GM19455 (cell line): ENCODE data around the gene PTPRN2.

Source experiments
- ATAC-seq: cut with Tn5 transposase; IDR thresholded peaks from one replicate; pipeline ENCODE4 v1.9.1; 2021; ENCODE audit not compliant: unreplicated experiment

PTPRN2 gene

GRCh38 chr7:157529768-157530560, 1057.7 kb downstream of the PTPRN2 start:
- ATAC-seq, result no peak

DNA sequence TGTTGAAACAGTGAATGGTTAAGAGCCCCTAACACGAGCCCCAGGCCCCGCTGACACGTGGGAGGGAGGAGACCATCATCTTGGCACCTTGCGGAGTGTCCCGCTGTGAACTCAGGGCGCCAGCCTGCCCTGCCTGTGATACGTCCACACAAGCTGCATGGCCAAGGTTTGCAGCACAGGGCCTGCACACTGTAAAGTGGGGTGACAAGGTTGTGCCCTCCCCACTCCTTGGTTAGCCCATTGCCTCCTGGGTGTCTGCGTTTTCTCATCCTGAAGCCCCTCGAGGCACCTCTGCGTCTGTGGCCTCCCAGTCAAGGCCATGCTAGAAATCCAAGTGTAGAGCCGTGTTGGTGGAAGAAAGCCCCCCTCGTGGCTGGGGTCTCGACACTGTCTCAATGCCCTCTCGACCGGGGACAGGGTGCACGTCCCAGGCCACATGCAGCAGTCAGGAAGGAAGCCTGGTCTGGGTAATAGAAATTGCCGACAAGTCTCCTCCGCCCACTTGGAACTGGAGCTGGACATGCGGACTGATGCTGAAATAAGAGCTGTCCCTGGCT, 1058.8 kb downstream of the PTPRN2 start:
- ATAC-seq, result no peak

- ATAC-seq, result no peak
These were observed 1059.9 kb downstream of the PTPRN2 start for GRCh38 chr7:157527686-157528085.

DNA sequence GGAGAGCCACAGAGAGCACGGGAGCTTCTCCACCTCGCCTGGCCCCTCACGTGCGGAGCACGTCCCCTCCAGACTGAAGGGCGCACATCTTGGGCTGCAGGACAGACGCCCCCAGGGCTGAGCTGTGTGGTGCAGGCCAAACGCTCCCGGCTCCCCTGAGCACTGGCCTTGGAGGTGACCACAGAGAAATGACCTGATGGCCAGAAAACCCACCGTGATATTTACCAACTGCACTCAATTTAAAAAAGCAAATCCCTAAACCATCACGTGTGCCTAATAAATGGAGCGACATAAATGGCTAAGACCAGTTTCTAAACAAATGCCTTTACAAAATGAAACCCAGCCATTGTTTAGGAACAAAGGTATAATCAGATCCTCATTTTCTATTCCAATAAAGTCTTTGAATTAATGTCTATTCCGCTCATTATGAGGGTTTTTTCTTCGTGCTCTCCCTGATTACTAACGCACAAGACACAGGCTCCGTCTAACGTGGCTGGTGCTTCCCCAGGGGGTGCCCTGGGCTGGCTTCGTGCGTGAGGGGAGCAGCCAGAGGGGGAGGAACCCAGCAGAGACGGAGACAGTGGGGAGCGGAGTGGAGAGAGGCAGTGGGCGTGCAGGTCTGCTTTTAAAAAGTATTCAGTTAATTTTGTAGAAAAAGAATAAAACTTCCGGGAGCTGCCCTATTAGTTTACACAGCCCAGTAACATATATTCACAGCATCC, 1060.5 kb downstream of the PTPRN2 start:
- ATAC-seq, result no peak

DNA sequence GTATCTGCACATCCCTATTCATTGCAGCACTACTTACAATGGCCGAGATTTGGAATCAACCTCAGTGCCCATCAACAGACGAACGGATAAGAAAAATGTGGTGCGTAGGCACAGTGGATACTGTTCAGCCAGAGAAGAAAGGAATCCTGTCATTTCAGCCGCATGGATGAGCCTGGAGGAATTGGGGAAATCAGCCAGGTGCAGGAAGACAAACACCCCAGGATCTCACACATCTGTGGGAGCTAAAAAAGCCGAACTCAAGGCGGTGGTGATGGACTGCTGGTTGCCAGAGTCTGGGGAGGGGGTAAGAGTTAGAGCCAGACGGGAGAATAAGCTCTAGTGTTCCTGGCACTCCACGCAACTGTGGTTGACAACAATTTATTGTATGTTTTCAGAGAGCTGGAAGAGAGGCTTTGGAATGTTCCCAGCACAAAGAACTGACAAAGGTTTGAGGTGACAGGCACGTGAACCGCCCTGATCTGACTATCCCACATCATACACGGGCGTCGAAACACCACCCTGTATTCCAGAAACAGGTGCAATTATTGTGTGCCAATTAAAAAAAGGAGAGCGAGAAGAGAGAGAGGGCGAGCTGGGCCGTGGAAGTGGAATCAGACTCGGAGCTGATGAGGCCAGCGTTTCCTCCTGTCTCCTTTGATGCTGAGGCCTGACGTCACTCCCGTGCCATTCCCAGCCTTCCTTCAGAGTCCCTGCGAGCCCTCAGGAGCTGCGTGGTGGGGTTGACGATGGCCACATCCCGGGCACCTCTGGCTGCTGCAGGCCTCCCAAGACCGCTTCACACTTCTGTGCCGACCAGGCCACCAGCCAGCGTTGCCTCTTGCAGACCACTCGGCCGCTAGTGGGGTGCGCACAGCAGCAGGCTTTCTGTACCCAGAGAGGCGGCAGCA, 1061.4 kb downstream of the PTPRN2 start:
- no peak for ATAC-seq

- ATAC-seq, result no peak
These were observed 1062.1 kb downstream of the PTPRN2 start for GRCh38 chr7:157525491-157525915.

DNA sequence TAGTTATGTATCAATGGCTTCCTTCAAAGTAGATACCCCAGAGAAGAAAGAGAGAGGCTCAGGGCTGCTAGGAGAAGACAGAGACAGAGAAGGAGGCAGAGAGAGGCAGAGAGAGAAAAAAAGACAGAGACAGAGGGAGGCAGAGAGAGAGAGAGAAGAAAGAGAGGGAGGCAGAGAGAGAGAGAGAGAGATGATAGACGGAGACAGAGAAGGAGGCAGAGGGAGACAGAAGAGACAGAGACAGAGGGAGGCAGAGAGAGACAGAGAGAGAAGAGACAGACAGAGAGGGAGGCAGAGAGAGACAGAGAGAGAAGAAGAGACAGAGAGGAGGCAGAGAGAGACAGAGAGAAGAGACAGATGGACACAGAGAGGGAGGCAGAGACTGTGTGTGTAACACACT, 1062.9 kb downstream of the PTPRN2 start:
- ATAC-seq, result no peak

DNA sequence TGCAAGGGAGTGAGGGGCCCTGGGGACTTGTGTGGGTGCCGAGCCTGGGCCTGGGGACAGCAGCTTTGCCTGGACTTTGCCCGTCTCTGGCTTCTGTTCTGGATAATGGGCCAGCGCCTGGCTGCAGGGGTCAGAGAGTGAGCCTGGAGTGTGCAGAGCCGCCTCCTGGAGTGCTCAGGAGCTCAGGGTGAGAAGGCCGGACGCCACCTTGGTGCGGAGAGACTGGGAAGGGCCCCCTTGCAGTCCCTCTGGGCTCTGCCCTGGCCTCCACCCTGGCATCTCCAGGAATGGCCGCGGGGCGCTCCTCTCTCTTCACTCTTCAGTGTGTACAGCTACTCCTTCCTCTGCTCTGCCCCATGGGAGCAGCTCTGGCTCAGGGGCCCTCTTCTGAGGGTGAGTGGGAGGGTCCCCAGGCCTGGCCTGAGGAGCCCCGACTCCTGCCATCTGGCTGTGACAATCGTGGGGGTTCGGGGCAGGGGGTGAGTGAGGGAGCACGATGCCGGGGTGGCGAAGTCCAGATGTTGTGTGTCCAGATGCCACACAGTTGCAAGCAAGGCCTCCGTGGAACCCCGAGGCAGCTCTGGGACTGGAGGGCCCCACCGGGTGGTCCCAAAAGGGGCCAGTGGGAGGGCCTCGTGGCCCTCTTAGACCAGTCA, 1063.7 kb downstream of the PTPRN2 start:
- no peak for ATAC-seq

- no peak for ATAC-seq
These were observed 1064.3 kb downstream of the PTPRN2 start for GRCh38 chr7:157523371-157523765.

DNA sequence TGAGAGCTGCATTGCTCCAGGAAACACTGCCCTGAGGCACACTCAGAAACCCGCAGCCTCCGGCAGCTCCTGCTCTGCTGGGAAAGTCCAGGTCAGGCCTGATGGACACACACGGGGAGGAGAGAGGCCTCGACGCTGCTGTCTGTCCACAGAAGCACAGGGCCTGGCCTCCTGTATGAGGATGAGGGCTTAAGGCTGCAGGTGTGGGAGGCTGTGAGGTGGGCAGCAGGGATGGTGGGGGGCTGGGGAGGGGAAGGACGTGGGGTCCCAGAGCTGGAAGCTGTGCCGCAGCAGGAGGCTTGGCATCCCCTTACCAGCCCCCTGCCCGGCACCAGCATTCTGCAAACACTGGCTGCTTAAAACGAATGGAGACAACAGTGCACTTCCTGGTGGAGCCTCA, 1064.7 kb downstream of the PTPRN2 start:
- ATAC-seq, result no peak

GRCh38 chr7:157522189-157522588, 1065.4 kb downstream of the PTPRN2 start:
- no peak for ATAC-seq

DNA sequence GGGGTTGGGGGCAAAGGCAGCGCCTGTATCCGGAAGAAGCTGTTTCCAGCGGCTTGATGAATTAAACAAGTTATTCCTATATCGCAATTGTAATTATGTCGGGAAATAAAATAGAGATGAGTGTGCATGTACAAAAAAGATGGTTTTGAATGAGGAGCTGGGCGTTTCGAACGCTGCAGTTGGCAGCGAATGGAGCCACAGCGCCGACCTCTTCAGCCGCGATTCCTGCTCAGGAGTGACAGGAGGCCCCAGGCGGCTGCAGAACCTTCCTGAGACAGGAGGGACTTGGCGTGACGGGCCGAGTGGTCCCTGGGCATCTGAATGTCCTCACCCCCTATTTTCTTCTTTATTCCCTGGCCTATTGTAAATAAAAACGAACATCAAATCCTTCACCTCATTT, 1065.9 kb downstream of the PTPRN2 start:
- ATAC-seq, result no peak

DNA sequence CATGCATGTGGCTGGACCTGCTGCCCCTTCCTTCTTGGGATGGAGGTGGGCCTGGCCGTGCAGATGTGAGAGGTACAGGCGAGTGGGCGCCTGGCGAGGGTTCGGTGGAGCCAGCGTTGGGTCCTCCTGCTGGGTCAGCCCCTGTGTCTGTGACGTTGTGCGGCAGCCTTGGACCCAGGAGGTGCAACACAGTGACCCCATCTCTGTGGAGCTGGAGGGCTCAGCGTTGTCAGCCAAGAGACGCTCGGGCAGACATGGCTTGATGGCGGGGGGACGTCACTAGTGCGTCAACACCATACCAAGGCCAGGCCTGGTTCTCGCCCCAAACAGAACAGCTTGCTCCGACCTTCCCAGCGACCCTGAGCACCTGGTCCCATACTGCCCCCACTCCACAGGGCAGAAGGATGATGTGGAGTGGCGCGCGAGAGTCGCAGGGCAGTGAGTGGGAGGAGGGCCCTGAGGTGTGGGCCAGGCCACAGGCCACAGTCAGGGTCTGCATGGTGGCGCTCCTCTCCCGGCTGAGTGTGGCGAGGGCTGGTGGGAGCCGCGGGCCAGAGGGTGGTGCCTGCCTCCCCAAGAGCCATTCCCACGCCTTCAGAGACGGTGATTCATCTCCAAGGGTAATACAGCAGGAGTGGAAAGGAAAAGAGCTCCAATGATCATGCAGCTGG, 1066.4 kb downstream of the PTPRN2 start:
- ATAC-seq, result no peak

GRCh38 chr7:157520249-157520648, 1067.4 kb downstream of the PTPRN2 start:
- ATAC-seq, result no peak

DNA sequence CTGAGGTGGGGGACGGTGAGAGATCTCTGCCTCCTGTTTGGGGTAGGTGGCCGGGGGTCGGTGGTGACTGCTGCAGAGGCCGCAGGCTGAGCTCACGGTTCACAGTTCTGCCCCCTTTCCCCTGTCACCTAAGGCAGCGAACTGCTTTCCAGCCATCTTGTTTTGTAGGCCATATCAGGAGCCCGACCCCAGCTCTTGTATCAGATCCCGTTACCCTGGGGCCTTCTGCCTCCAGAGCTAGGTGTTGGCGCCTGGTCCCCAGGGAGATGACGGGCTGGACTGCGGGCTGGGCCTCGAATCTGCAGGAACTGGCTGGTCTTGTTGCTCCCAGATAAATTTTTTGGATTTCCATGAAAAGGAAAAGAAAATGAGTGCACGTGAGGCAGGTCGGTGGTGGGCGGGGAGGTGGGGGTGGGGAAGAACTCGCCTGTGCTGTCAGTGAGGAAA, 1067.8 kb downstream of the PTPRN2 start:
- ATAC-seq, result no peak

- no peak for ATAC-seq
These were observed 1068.4 kb downstream of the PTPRN2 start for GRCh38 chr7:157519246-157519645.

GRCh38 chr7:157518514-157519175, 1069.0 kb downstream of the PTPRN2 start:
- ATAC-seq, result no peak

GRCh38 chr7:157517782-157518513, 1069.7 kb downstream of the PTPRN2 start:
- no peak for ATAC-seq
